HG03520 (cell line): ENCODE data around the gene CHN2.

Experiments
- ATAC-seq: cut with Tn5 transposase; IDR thresholded peaks from one replicate; pipeline ENCODE4 v1.9.1; 2021; ENCODE audit warnings: mild to moderate bottlenecking, moderate library complexity; ENCODE audit not compliant: unreplicated experiment

CHN2 gene

GRCh38 chr7:29384277-29384676 is 189.7 kb downstream of the CHN2 start:
- ATAC-seq = no peak

DNA sequence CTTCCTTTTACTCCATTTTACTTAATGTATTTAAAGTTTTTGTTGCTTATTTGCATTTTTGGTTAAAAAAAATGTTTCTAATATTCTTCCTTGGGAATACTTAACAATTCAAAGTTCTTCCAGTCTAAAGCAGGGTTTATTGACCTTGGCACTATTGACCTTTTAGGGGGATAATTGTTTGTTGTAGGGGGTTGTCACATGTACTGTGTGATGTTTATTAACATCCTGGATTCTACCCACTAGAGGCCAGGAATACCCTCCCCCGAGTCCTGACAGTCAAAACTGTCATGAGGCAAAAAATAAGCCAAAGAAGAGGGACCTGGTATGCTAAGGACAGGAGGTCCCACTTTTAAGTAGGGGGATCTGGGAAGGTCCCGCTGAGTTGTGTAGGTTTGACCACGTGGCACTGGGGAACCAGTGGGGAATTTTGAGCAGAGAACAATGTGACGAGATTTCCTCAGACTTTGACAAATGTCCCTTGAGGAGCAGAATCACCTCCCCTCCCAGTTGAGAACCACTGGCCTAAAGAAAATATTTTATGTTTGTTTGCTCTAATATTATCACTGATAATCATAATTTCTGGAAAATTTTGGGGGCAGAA is 190.7 kb downstream of the CHN2 start:
- no peak for ATAC-seq

DNA sequence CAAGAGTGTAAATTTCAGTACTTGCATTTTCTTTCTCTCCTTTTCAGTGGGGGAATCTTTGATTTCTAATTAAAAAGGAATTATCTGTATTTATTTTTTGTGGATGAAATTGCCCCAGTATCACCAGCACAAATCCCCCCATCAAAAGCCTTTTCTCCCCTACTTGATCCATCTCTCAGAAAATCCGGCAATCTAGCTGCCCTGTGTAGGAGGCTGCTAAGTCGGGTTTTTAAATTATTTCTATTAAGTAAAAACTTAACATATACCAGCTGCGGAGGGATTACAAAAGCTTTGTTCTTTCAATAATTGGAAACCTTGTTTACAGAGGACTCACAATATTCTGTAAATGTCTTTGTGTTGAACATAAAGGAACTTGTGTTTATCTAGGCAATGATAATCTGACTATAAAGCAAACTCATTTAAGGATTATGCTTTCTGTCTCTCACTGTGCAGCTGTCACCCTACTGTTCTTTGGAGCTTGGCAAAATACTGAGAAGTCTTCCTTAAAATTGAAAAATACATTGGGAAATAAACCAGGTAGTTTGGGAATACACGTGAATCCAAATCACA is 191.7 kb downstream of the CHN2 start:
- ATAC-seq = no peak

DNA sequence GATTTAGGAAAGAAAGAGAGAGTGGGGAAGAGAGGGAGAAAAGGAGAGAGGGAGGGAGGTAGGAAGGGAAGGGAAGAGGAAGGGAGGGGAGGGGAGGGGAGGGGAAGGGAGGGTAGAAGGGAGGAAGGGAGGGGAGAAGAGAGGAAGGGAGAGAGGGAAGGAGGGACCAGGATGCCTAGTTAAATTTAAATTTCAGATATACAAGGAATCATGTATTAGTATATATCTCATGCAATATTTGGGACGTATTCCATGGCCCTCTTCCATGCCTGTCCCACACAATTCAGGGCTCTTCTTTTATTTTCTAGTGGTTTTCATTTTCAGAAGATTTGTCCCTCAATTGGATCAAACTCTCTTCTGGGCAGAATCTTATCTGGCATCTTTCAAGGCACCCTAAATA is 196.7 kb downstream of the CHN2 start:
- ATAC-seq = no peak

- no peak for ATAC-seq
These were observed 199.7 kb downstream of the CHN2 start for GRCh38 chr7:29394321-29394720.

GRCh38 chr7:29396563-29396962 is 202.0 kb downstream of the CHN2 start:
- ATAC-seq = no peak

GRCh38 chr7:29397398-29397797 is 202.8 kb downstream of the CHN2 start:
- no peak for ATAC-seq

GRCh38 chr7:29398011-29398410 is 203.4 kb downstream of the CHN2 start:
- no peak for ATAC-seq

GRCh38 chr7:29400437-29400836 is 205.9 kb downstream of the CHN2 start:
- no peak for ATAC-seq

DNA sequence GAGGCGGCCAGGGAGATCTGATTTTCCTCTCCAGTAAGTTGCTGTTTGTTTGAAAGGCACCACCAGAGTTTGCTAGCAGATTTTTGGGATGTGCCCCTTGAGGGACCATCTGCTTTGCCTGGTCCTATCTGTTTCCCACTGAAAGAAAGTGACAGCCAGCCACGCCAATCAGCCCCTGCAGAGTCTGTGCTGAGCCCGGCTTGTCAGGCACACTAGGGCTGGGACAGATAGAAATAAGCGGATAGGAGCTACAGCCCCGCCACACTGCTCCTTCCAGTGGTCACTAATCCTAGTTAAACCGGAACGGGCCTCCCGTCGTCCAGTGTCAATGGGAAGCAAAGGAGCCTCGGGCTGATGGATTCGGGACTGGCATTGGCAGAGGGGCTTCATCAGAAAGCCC is 207.2 kb downstream of the CHN2 start:
- ATAC-seq = no peak

DNA sequence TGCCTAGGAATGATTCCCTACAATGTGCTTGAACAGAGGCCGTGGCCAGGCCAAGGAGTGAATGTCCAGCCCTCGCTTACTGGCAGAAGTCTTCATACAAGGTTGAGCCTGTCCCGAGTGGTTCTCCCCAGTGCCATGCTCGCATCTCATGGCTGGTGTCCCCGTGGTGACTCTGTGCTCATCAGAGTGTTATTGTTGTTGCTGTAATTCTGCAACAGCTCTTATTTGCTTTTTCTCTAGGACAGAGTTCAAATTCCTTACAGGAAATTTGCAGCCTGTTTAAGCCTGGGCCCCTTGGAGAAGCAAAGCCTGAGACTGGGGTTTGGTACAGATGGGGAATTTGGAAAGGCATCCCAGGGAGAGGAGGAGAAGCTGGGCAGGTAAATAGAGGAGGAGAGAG is 211.3 kb downstream of the CHN2 start:
- no peak for ATAC-seq

DNA sequence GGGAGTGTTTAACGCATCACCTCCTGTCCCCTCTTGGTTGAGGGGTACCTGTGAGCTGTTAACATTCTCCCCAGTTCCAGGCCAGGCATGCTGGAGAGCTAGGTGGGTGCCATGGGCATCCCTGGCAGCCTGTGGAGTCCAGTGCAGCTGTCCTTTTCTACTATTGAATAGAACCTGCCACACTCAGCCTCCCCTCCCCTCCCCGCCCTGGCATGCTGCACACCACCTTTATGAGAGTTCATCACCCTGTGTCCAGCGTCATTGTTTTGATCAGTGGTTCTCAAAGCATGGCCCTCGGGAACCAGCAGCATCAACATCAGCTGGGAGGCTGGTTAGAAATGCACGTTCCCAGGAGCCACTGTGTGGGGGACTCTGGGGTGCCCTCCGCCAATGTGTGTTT is 211.8 kb downstream of the CHN2 start:
- ATAC-seq = no peak

GRCh38 chr7:29408841-29409243 is 214.3 kb downstream of the CHN2 start:
- no peak for ATAC-seq

DNA sequence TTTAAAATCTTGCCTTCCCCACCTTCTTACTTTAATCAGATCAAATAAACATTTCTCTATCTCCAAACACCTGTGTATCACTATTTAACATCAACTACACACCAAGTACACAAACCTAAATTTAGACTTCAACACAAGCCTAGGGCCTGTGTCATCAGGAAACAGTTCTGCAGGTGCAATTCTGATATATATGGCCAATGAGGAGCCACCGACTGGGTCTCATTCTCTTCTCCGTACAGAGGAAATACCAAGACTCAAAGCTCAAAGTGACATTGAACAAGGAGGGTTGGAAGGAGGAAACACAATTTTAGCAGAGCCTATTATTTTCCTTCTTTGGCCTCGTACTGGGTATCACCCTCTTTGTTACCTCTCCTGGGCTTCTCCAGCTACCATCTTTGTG is 216.4 kb downstream of the CHN2 start:
- ATAC-seq = no peak

DNA sequence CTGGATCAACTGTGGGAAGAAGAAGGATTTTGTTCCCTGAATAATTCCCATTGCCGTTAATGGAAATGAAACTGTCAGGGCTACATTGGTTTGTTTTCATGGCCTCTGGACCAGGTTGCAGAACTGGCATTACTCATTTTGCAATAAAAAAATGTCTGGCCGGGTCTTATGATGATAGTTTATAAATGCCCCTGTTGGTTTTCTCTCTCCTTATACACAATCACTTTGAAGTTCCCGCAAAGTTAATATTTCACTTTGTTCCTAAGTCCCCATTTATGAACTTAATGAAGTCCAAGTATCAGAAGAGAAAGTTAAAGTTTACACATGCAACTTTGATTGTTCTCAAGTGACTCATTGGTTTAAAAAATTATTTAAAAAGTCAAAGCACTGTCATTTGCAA is 218.3 kb downstream of the CHN2 start:
- no peak for ATAC-seq

- ATAC-seq = no peak
These were observed 219.1 kb downstream of the CHN2 start for GRCh38 chr7:29413626-29414136.

- no peak for ATAC-seq
These were observed 219.6 kb downstream of the CHN2 start for GRCh38 chr7:29414216-29414615.

DNA sequence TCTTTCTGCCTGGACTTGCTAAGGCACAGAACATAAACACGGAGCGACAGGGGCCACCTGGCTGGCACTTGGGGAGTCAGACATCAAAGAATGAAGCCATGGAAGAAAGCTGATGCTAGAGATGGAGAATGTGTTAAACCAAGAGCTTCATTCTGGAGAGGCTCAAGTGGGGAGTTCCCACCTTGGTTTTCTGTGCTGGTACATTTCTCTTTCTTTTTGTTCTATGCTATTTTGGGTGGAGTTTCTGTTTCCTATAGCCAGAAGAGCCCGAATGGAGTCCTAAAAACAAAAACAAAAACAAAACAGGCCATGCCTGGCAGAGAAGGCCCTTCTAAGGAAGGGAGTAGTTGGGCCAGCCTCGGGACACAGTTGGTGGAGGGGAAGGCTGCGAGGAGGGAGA is 220.6 kb downstream of the CHN2 start:
- ATAC-seq = no peak

DNA sequence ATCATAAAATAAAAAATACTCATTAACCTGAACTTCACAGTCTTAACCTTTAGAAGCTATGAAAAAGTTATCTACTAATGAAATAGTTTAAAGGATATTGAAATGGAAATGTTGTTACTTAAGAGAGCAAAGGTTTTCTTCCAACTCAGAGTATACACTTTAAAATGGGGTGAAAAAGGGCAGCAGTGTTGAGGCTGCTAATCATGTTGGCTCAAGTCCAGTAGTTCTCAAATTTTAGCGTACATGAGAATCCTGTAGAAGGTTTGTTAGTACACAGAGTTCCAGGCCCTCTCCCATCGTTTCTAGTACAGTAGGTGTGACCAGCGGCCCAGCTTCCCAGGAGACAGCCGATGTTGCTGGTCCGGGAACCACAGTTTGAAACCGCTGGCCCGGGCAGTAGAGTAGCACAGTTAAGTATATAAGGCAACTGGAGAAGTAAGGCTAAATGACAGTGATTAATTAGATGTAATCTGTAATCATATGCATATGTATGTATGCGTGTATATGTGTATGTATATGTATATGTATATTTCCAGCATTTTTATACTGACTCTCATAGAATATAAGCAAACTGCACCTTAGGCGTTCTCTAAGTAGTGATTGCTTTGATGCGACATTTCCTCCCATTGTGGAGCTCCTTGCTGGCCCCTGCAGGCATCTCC is 221.8 kb downstream of the CHN2 start:
- ATAC-seq = no peak

- ATAC-seq = no peak
These were observed 222.3 kb downstream of the CHN2 start for GRCh38 chr7:29416938-29417305.

DNA sequence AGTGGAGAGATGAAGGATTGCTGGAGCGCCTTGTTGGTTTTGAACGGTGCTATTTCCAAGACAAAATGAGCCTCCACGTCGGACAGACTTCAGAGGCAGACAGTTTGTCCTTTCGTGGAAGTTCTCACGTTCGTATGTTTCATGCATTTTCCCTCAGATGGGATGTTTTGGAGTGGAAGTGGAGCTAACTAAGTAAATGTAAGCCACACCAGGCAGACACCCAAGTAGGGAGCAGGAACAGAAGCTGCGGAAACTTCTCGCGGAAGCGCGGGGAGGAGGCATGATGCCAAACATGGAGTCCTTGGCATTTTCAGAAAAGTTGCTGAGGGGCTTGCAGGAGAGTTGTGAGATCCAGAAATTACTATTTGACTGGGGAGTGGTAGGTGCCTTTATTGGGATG is 223.5 kb downstream of the CHN2 start:
- ATAC-seq = no peak

GRCh38 chr7:29418651-29419050 is 224.1 kb downstream of the CHN2 start:
- ATAC-seq = no peak

GRCh38 chr7:29420011-29420410 is 225.4 kb downstream of the CHN2 start:
- no peak for ATAC-seq
